HEK293 (cell line): ENCODE data around the gene ZKSCAN5.

Source experiments
- CTCF ChIP-seq: fragments of 450-650 bp; formaldehyde crosslinking; IDR thresholded peaks from 2 replicates; pipeline ENCODE4 v1.5.1; 2016; ENCODE audit warnings: missing biosample characterization, missing genetic modification characterization
- PRDM1 ChIP-seq: fragments of 450-650 bp; formaldehyde crosslinking; IDR thresholded peaks from 2 replicates; pipeline ENCODE4; 2016; ENCODE audit warnings: missing biosample characterization, missing genetic modification characterization
- ZNF501 ChIP-seq: fragments of 450-650 bp; formaldehyde crosslinking; IDR thresholded peaks from 2 replicates; pipeline ENCODE4 v1.5.1; 2016; ENCODE audit warnings: missing biosample characterization, missing genetic modification characterization
- ZNF707 ChIP-seq: fragments of 450-650 bp; formaldehyde crosslinking; IDR thresholded peaks from 2 replicates; pipeline ENCODE4 v1.5.1; 2016; ENCODE audit warnings: missing biosample characterization, missing genetic modification characterization
- ZXDB ChIP-seq: fragments of 450-650 bp; formaldehyde crosslinking; IDR thresholded peaks from 2 replicates; pipeline ENCODE4 v1.5.1; 2016; ENCODE audit warnings: missing biosample characterization, missing genetic modification characterization

DNA sequence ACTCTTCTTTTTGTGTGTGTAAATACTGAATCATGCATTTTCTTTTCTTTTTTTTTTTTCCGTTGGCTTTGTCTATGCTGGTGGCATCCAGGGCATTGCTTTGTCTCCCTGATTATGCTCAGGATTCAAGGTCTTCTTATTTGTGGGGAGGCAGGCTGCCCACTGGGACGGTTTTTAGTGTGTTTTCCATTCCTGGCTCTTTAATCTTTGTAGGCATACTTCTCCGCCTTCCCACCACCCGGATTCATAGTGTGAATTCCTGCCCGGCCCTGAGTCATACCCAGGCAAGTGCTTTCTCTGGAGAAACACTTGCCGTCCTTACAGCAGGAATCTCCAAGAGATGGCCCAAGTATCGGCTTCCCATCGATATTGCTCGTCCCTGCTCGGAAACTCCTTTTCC is 59.2 kb downstream of the ZKSCAN5 start:
- TF ChIP-seq ZXDB (no peak), PRDM1 (tag by site-specific recombination) (no peak), ZNF501 (tag by site-specific recombination) (no peak), CTCF (no peak), ZNF707 (no peak)
